Keratinocyte (primary cell): ENCODE data around the gene TMEM245. TPM values are rescaled to one million over a fixed set of nuclear protein-coding genes. Genes with fewer than 3 reads are reported as not detected.

Experiments
- DNase-seq: peaks from one replicate; pipeline ENCODE4 v3.0.0-alpha.2; 2011; ENCODE audit warnings: low read depth, missing footprints, low spot score
- FAIRE-seq: peaks from 2 replicates; lab custom pipeline; 2011; peaks lifted over from hg19 to GRCh38; lab: Jason Lieb, UNC
- H2AFZ ChIP-seq: 2 replicates; pipeline ENCODE4 v1.6.0; 2012; ENCODE audit warnings: low read length, control low read depth, inconsistent platforms; ENCODE audit not compliant: control insufficient read depth
- H3K27ac ChIP-seq: 2 replicates; pipeline ENCODE4 v1.5.1; 2011; ENCODE audit warnings: low read length; ENCODE audit not compliant: control insufficient read depth, insufficient read depth
- H3K27me3 ChIP-seq: 3 replicates; pipeline ENCODE4 v1.6.0; 2011; ENCODE audit warnings: low read length; ENCODE audit not compliant: control insufficient read depth, insufficient read depth; ENCODE audit errors: extremely low read depth
- H3K36me3 ChIP-seq, 2 experiments: 2 replicates in 1 of 2; 3 replicates in 1 of 2; pipeline ENCODE4 v1.5.1; 2011; ENCODE audit warnings: low read length in 2 of 2, mild to moderate bottlenecking in 1 of 2; ENCODE audit not compliant: control insufficient read depth in 2 of 2, insufficient read depth in 2 of 2; ENCODE audit errors: extremely low read depth in 1 of 2
- H3K4me1 ChIP-seq: 3 replicates; pipeline ENCODE4 v1.5.1; 2011; ENCODE audit warnings: low read length; ENCODE audit not compliant: control insufficient read depth, insufficient read depth; ENCODE audit errors: extremely low read depth
- H3K4me2 ChIP-seq: 3 replicates; pipeline ENCODE4 v1.6.0; 2011; ENCODE audit warnings: low read depth, low read length; ENCODE audit not compliant: control insufficient read depth, insufficient read depth; ENCODE audit errors: extremely low read depth
- H3K4me3 ChIP-seq, 3 experiments: fragments of 200-600 bp in 1 of 3; sonication (generic) in 1 of 3; 2 replicates in 2 of 3; 3 replicates in 1 of 3; pipeline ENCODE4 v1.5.1; 2011 to 2016; ENCODE audit warnings: low read length in 3 of 3, mild to moderate bottlenecking in 3 of 3, control low read depth in 2 of 3, inconsistent platforms in 1 of 3, low read depth in 1 of 3, mixed read lengths in 1 of 3, mixed run types in 1 of 3, moderate library complexity in 1 of 3; ENCODE audit not compliant: control insufficient read depth in 2 of 3, insufficient read depth in 2 of 3; ENCODE audit errors: extremely low read depth in 1 of 3
- H3K79me2 ChIP-seq: 2 replicates; pipeline ENCODE4 v1.6.0; 2012; ENCODE audit warnings: low read length; ENCODE audit not compliant: control insufficient read depth, insufficient read depth
- H3K9ac ChIP-seq: 3 replicates; pipeline ENCODE4 v1.6.0; 2011; ENCODE audit warnings: low read length; ENCODE audit not compliant: control insufficient read depth, insufficient read depth; ENCODE audit errors: extremely low read depth
- H3K9me1 ChIP-seq: 3 replicates; pipeline ENCODE4 v1.6.0; 2011; ENCODE audit warnings: low read length; ENCODE audit not compliant: control insufficient read depth, insufficient read depth; ENCODE audit errors: extremely low read depth
- H3K9me3 ChIP-seq: 2 replicates; pipeline ENCODE4 v1.5.1; 2012; ENCODE audit warnings: low read depth, low read length; ENCODE audit not compliant: control insufficient read depth
- H4K20me1 ChIP-seq: 3 replicates; pipeline ENCODE4 v1.6.0; 2011; ENCODE audit warnings: low read length; ENCODE audit not compliant: control insufficient read depth, insufficient read depth; ENCODE audit errors: extremely low read depth
- EZH2 ChIP-seq: IDR thresholded peaks from one replicate; pipeline ENCODE4 v1.6.1; 2012; ENCODE audit warnings: inconsistent platforms, mild to moderate bottlenecking, low read length, moderate library complexity
- dilution Hi-C: fragments of 300-500 bp; cut with MboI; formaldehyde crosslinking; loops from one replicate; pipeline ENCODE4 v1.7.0; 2020; ENCODE audit warnings: low sequenced_read_pairs; ENCODE audit not compliant: extremely low pct_ligation_motif_present
- polyA plus RNA-seq, 5 experiments: library from polyadenylated mRNA; depleted of rRNA in 3 of 5; stranded (reverse) in 3 of 5; stranded (forward) in 1 of 5; unstranded in 1 of 5; fragments of >200 nt; gene quantifications; 1 replicate in 1 of 5; 2 replicates in 3 of 5; 3 replicates in 1 of 5; pipeline versions ENCODE4 v1.2.1 to v1.2.3, GENCODE V29; 2011 to 2012; ENCODE audit warnings: missing spikeins in 2 of 5, low read depth in 1 of 5, low replicate concordance in 1 of 5
- TF ChIP-seq, protein P1 (sequence below), 3 experiments: IDR thresholded peaks in 1 of 3; conservative IDR thresholded peaks in 1 of 3; optimal IDR thresholded peaks in 1 of 3; 2 replicates in 2 of 3; 3 replicates in 1 of 3; pipeline versions ENCODE3 to v1.5.1; 2011; ENCODE audit warnings: low read length in 3 of 3, mild to moderate bottlenecking in 3 of 3, moderate library complexity in 2 of 3, control low read depth in 1 of 3, inconsistent platforms in 1 of 3; ENCODE audit not compliant: insufficient read depth in 2 of 3; ENCODE audit errors: extremely low read depth in 1 of 3

TMEM245 gene
- polyA plus RNA-seq, 1 donor (not counting 4 experiments of a cell fraction or from before 2014, with no cell fraction given) = 40.0 TPM

DNA sequence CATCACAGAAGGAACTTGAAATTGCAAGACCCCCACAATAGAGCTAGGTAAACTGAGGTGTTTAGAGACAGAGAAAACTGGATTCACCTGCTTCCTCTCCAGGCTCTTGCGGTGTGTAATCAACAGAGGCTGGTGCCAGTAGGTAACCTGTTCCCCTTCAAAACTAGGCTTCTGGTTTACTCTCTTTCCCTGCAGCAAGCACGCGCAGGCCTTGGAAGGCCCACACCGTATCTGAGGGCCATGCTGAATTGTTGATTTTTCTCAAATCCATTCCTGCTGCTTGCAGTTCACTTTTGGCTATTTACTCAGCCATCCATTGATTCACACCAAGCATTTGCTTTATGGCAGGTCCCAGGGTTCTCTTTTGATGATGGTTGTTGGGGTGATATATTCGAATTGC, 48.0 kb upstream of the TMEM245 start:
- H3K4me2 ChIP-seq = no peak overlapping the region
- H3K9me3 ChIP-seq = no peaks in the 10 kb centered on the region
- peaks cover 23% of the 10 kb centered on the region for H3K27me3 ChIP-seq
- H2AFZ ChIP-seq = no peak overlapping the region
- H4K20me1 ChIP-seq = no peaks in the 10 kb centered on the region
- no peak overlapping the region for H3K27ac ChIP-seq
- FAIRE-seq (no peak), DNase-seq (no peak)
- peak; percentile 74 for TF ChIP-seq EZH2
- TF ChIP-seq, protein P1, sequence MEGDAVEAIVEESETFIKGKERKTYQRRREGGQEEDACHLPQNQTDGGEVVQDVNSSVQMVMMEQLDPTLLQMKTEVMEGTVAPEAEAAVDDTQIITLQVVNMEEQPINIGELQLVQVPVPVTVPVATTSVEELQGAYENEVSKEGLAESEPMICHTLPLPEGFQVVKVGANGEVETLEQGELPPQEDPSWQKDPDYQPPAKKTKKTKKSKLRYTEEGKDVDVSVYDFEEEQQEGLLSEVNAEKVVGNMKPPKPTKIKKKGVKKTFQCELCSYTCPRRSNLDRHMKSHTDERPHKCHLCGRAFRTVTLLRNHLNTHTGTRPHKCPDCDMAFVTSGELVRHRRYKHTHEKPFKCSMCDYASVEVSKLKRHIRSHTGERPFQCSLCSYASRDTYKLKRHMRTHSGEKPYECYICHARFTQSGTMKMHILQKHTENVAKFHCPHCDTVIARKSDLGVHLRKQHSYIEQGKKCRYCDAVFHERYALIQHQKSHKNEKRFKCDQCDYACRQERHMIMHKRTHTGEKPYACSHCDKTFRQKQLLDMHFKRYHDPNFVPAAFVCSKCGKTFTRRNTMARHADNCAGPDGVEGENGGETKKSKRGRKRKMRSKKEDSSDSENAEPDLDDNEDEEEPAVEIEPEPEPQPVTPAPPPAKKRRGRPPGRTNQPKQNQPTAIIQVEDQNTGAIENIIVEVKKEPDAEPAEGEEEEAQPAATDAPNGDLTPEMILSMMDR (optimal IDR thresholded peaks at IDR 0.05 in 1 of 3, IDR thresholded peaks at IDR 0.05 in 1 of 3, conservative IDR thresholded peaks at IDR 0.05 in 1 of 3; ENCODE audit: extremely low read depth in 1 of 3, insufficient read depth in 2 of 3, low read length in 3 of 3) = no peak
- no peaks in the 10 kb centered on the region for H3K79me2 ChIP-seq
- H3K4me1 ChIP-seq = no peaks in the 10 kb centered on the region
- no peaks in the 10 kb centered on the region for H3K36me3 ChIP-seq
- no peak overlapping the region for H3K9ac ChIP-seq
- dilution Hi-C loops = no loop called here
- no peaks in the 10 kb centered on the region for H3K9me1 ChIP-seq
- H3K4me3 ChIP-seq = no peak overlapping the region

DNA sequence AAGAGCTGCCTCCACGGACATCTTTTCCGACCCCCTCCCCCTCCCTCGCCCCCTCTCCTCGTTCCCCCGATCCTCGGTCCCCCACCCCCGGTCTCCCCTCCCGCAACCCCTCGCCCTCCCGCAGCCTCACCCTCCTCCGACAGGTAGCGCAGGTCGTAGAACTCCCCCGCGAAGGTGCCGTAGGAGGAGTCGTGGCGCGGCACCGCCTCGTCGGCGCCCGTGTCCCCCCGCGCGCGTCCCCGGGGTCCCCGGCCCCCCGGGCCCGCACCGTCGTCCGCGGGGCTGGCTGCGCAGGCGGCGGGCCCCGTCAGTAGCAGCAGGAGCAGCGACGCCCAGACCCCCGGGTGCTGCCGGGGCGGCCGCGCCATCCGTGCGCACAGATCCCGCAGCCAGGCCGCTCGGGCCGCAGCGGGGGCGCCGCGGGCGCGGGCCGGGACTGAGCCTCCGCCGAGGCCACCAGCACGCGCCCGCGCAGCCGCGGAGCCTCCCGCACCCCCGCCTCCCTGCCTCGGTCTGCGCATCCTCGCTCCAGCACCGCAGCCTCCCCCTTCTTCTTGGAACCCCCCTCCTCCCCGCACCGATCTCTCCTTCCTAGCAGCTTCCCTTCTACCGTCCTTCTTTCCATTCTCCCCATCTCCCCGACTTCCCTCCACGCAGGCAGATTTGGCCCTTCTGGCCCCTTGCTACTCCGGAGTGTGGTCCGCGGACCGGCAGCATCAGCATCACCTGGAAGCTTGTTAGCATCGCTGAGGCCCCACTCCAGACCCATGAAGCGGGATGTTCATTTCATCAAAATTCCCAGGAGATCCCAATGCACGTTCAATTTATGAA, 47.2 kb upstream of the TMEM245 start, which contains the start of gene FRRS1L:
FRRS1L (minus strand) TSS at position 479 of the 831 bp plus-strand sequence; CDS start at position 368, 111 bp downstream.
- Histone ChIP-seq H3K4me2 (peak within 1 kb of the TSS; percentile 16), H3K36me3 (no peaks in the 10 kb centered on the region), H2AFZ (no peak within 1 kb of the TSS), H3K4me1 (no peaks in the 10 kb centered on the region), H3K9me1 (no peaks in the 10 kb centered on the region), H4K20me1 (no peaks in the 10 kb centered on the region), H3K27ac (no peak within 1 kb of the TSS), H3K27me3 (peaks cover 23% of the 10 kb centered on the region), H3K79me2 (no peaks in the 10 kb centered on the region), H3K9ac (no peak within 1 kb of the TSS), H3K9me3 (no peaks in the 10 kb centered on the region), H3K4me3 (no peak within 1 kb of the TSS)
- DNase-seq (no peak), FAIRE-seq (no peak)
- dilution Hi-C loops = no loop called here
- peak; percentile 91 for TF ChIP-seq EZH2
- TF ChIP-seq, protein P1 (optimal IDR thresholded peaks at IDR 0.05 in 1 of 3, IDR thresholded peaks at IDR 0.05 in 1 of 3, conservative IDR thresholded peaks at IDR 0.05 in 1 of 3; ENCODE audit: extremely low read depth in 1 of 3, insufficient read depth in 2 of 3, low read length in 3 of 3) = no peak
